NK-92 (cell line): ENCODE results near the gene PIK3CA.
"Not testable (repeated sequence)": the region's sequence is repeated elsewhere in the genome, so short reads cannot be mapped to it uniquely, and the experiment has no call there.

Experiments used
- DNase-seq: peaks from one replicate; lab custom pipeline; 2025; ENCODE audit not compliant: unreplicated experiment; lab: John Stamatoyannopoulos, UW

PIK3CA gene

GRCh38 chr3:179260949-179261765, 113.0 kb downstream of the PIK3CA start:
- DNase-seq, result no peak

GRCh38 chr3:179263134-179263533, 115.0 kb downstream of the PIK3CA start:
- DNase-seq, result no peak

- no peak for DNase-seq
These were observed 116.3 kb downstream of the PIK3CA start for GRCh38 chr3:179264449-179264848.

GRCh38 chr3:179265092-179265491, 116.9 kb downstream of the PIK3CA start:
- no peak for DNase-seq

- DNase-seq, result no peak
These were observed 117.7 kb downstream of the PIK3CA start for GRCh38 chr3:179265875-179266274.

- no peak for DNase-seq
These were observed 118.6 kb downstream of the PIK3CA start for GRCh38 chr3:179266701-179267211.

GRCh38 chr3:179268400-179269051, 120.4 kb downstream of the PIK3CA start:
- DNase-seq, result no peak

GRCh38 chr3:179269152-179269707, 121.1 kb downstream of the PIK3CA start:
- DNase-seq, result no peak

GRCh38 chr3:179272385-179272784, 124.2 kb downstream of the PIK3CA start:
- DNase-seq, result no peak

GRCh38 chr3:179274434-179274833, 126.3 kb downstream of the PIK3CA start:
- not testable (repeated sequence) for DNase-seq

- no peak for DNase-seq
These were observed 127.8 kb downstream of the PIK3CA start for GRCh38 chr3:179276001-179276400.

GRCh38 chr3:179276743-179277142, 128.6 kb downstream of the PIK3CA start:
- no peak for DNase-seq

- DNase-seq, result no peak
These were observed 130.0 kb downstream of the PIK3CA start for GRCh38 chr3:179278151-179278550.

- no peak for DNase-seq
These were observed 131.0 kb downstream of the PIK3CA start for GRCh38 chr3:179278932-179279693.

- DNase-seq, result no peak
These were observed 131.7 kb downstream of the PIK3CA start for GRCh38 chr3:179279837-179280236.

GRCh38 chr3:179281825-179282224, 133.7 kb downstream of the PIK3CA start:
- DNase-seq, result no peak

- DNase-seq, result no peak
These were observed 138.2 kb downstream of the PIK3CA start for GRCh38 chr3:179286331-179286730.

GRCh38 chr3:179288845-179289244, 140.7 kb downstream of the PIK3CA start:
- no peak for DNase-seq

GRCh38 chr3:179289295-179289694, 141.1 kb downstream of the PIK3CA start:
- DNase-seq, result no peak
